ENCODE measurements around the gene MEF2C. TPM values are rescaled to one million over a fixed set of nuclear protein-coding genes. Genes with fewer than 3 reads are reported as not detected.
A peak's percentile ranks its signal among the peaks of the same experiment; 100 is the strongest.

MEF2C gene
- total RNA-seq: 10 to 100 TPM in 1 of 2 donors, 1 to 10 TPM in 1; 7.0 to 23.7 TPM

DNA sequence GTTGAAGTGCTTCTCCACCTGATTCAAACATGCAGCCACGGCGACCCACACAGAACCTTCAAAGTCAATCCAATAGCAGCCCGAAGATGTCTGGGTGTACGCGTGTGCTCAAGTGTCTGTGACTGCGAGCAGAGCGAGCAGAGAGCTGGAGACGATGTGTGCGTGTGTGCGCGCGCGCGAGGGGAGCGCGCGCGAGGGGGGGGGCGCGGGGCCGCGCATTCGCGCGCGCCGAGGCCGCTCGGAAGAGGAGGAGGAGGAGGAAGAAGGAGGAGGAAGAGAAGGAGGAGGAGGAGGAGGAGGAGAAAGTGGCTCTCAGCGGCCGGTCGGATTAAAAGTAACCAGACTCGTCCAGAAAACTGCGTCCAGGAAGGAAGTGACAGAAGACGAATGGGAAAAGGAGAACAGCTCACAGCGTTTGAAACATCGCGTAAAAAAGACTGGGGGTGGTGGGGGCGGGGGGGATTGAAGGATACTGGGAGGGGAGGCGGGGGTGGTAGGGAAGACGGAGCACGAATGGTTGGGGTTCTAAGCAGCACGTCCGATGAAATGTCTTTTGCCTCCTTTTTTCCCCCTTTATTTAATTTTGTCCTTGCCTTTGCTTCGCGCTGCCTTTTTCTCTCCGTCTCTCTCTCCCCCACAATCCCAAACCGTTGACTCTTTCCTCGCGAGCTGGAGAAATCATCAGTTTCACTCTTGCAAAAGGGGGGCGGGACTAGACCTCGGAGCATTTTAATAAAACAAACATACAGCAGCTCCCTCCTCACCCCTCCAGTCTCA, at the start of gene MEF2C:
MEF2C (minus strand) TSS at position 126 of the 777 bp plus-strand sequence. CDS start 59,396 bp downstream, outside the sequence.
- ATAC-seq (peak; percentile 76), DNase-seq (peak; percentile 24 to 65 (median 58))
- no peaks in the 10 kb centered on the region for H3K36me3 ChIP-seq (replicated peaks in 1 of 2; ENCODE audit: insufficient read depth in 1 of 2, low read depth in 2 of 2)
- H3K27ac ChIP-seq: peak within 1 kb of the TSS; percentile 10 to 76 (median 58)
- no peaks in the 10 kb centered on the region for H3K27me3 ChIP-seq
- peak within 1 kb of the TSS; percentile 35 to 64 for H3K4me3 ChIP-seq
- 1% methylated on average over 52 of the region's 52 CpGs for WGBS, 2 donors
- peaks cover 4% of the 10 kb centered on the region for H3K4me1 ChIP-seq
- intact Hi-C loops (cut with DNase I): no loop called here
- no peaks in the 10 kb centered on the region for H3K9me3 ChIP-seq
- TF ChIP-seq, protein P1, sequence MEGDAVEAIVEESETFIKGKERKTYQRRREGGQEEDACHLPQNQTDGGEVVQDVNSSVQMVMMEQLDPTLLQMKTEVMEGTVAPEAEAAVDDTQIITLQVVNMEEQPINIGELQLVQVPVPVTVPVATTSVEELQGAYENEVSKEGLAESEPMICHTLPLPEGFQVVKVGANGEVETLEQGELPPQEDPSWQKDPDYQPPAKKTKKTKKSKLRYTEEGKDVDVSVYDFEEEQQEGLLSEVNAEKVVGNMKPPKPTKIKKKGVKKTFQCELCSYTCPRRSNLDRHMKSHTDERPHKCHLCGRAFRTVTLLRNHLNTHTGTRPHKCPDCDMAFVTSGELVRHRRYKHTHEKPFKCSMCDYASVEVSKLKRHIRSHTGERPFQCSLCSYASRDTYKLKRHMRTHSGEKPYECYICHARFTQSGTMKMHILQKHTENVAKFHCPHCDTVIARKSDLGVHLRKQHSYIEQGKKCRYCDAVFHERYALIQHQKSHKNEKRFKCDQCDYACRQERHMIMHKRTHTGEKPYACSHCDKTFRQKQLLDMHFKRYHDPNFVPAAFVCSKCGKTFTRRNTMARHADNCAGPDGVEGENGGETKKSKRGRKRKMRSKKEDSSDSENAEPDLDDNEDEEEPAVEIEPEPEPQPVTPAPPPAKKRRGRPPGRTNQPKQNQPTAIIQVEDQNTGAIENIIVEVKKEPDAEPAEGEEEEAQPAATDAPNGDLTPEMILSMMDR (IDR thresholded peaks at IDR 0.05): no peak
- peak in 2 of 3 donors; percentile 63 to 66 for TF ChIP-seq POLR2A (IDR thresholded peaks at IDR 0.05)

DNA sequence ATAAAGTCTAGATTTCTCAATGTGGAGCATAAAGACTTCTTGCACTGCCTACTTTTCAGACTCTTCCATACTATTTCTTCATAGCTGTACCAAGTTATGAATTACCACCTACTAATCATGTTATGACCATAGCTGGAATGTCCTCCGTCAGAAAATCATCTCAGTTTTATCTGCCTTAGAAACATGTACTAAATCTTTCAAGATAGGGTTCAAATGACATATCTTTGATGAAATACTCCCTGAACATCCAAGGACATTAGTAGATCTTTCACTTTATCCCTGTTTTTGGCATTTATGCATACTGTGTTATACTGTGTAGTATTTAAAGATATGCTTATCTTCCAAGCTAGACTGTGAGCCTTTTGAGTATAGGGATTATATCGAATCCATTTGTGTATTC, 49.6 kb upstream of the MEF2C start:
- H3K9me3 ChIP-seq: no peaks in the 10 kb centered on the region
- H3K27me3 ChIP-seq: no peaks in the 10 kb centered on the region
- intact Hi-C loops (cut with DNase I): no loop called here
- ATAC-seq (no peak), DNase-seq (no peak)
- 72 to 84% methylated on average over 2 of the region's 2 CpGs for WGBS, 2 donors
- H3K36me3 ChIP-seq (replicated peaks in 1 of 2; ENCODE audit: insufficient read depth in 1 of 2, low read depth in 2 of 2): no peaks in the 10 kb centered on the region
- H3K4me1 ChIP-seq: no peaks in the 10 kb centered on the region
- H3K27ac ChIP-seq: no peak overlapping the region
- no peak overlapping the region for H3K4me3 ChIP-seq
- no peak for TF ChIP-seq POLR2A (IDR thresholded peaks at IDR 0.05)
- TF ChIP-seq, protein P1 (IDR thresholded peaks at IDR 0.05): no peak

DNA sequence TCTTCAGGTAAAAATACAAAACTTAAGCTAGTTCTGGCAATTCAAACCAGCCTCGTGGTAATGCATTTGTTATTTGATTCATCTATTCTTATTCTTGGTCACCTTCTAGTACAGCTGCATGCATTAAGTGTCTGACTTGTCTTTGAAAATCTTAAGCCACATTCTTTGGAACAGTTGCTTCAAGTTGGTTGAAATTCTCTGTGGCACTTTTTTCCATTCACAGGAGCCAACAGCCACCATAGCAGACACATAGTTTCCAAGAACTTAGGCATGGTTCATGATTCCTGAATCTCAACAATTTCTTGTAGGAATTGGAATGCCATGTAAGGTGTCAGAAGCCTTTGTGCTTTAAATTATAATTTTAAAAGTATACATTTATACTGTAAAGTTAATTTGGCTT, 47.4 kb upstream of the MEF2C start:
- H3K27me3 ChIP-seq: no peaks in the 10 kb centered on the region
- no peaks in the 10 kb centered on the region for H3K4me1 ChIP-seq
- H3K4me3 ChIP-seq: no peak overlapping the region
- H3K36me3 ChIP-seq (replicated peaks in 1 of 2; ENCODE audit: insufficient read depth in 1 of 2, low read depth in 2 of 2): no peaks in the 10 kb centered on the region
- intact Hi-C loops (cut with DNase I): no loop called here
- H3K27ac ChIP-seq: no peak overlapping the region
- no peak for TF ChIP-seq POLR2A (IDR thresholded peaks at IDR 0.05)
- TF ChIP-seq, protein P1 (IDR thresholded peaks at IDR 0.05): no peak
- H3K9me3 ChIP-seq: no peaks in the 10 kb centered on the region
- no peak for ATAC-seq
- WGBS, 2 donors: 100% methylated on average over 1 of the region's 1 CpG
- DNase-seq: no peak

DNA sequence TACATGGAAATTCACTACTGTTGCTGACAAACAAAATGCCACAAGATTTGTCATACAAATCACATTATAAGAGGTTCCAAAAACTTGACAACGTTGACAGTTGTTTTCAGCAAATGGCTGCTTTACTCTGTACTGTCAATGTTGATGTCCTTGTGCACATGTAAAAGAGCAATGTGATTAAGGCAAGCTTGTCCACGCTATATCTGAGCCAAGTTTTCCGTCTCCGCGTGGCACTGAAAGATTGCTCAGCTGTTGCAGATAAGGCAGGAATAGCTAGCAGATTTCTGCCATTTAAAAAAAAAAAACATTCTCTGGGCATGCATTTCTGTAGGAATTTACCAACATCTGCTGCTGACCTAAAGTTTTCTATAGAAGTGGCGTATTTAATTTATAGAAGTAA, 46.4 kb upstream of the MEF2C start:
- H3K27me3 ChIP-seq: no peaks in the 10 kb centered on the region
- no peak for TF ChIP-seq POLR2A (IDR thresholded peaks at IDR 0.05)
- TF ChIP-seq, protein P1 (IDR thresholded peaks at IDR 0.05): no peak
- no peak for ATAC-seq
- no peaks in the 10 kb centered on the region for H3K4me1 ChIP-seq
- no peak overlapping the region for H3K4me3 ChIP-seq
- 18 to 29% methylated on average over 6 of the region's 6 CpGs for WGBS, 2 donors
- DNase-seq: peak in 1 of 4 donors; percentile 21
- no peak overlapping the region for H3K27ac ChIP-seq
- intact Hi-C loops (cut with DNase I): no loop called here
- no peaks in the 10 kb centered on the region for H3K9me3 ChIP-seq
- no peaks in the 10 kb centered on the region for H3K36me3 ChIP-seq (replicated peaks in 1 of 2; ENCODE audit: insufficient read depth in 1 of 2, low read depth in 2 of 2)

DNA sequence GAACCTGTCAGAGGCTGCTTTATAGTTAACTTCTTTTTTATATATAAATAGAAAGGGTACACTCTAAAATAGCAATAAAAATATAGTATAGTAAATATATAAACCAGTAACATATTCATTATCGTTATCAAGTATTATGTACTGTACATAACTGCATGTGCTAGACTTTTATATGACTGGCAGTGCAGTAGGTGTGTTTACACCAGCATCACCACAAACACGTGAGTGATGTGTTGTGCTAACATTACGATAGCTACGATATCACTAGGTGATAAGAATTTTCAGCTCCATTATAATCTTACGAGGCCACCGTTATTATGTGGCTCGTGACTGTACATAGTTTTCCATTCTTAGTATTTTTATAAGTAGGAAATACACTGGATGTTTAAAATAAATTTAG, 43.8 kb upstream of the MEF2C start:
- no peak for ATAC-seq
- H3K36me3 ChIP-seq (replicated peaks in 1 of 2; ENCODE audit: insufficient read depth in 1 of 2, low read depth in 2 of 2): no peaks in the 10 kb centered on the region
- H3K9me3 ChIP-seq: no peaks in the 10 kb centered on the region
- TF ChIP-seq POLR2A (IDR thresholded peaks at IDR 0.05): no peak
- TF ChIP-seq, protein P1 (IDR thresholded peaks at IDR 0.05): no peak
- intact Hi-C loops (cut with DNase I): no loop called here
- H3K27ac ChIP-seq: no peak overlapping the region
- 58 to 62% methylated on average over 7 of the region's 7 CpGs for WGBS, 2 donors
- no peak for DNase-seq
- no peaks in the 10 kb centered on the region for H3K27me3 ChIP-seq
- H3K4me1 ChIP-seq: no peaks in the 10 kb centered on the region
- H3K4me3 ChIP-seq: no peak overlapping the region
